HG03354 (cell line): Measurements from ENCODE around the gene PATZ1.
"Not testable (repeated sequence)": the region's sequence is repeated elsewhere in the genome, so short reads cannot be mapped to it uniquely, and the experiment has no call there.

ENCODE experiments used
- ATAC-seq: cut with Tn5 transposase; IDR thresholded peaks from one replicate; pipeline ENCODE4 v1.9.1; 2021; ENCODE audit warnings: mild to moderate bottlenecking; ENCODE audit not compliant: unreplicated experiment, poor library complexity, severe bottlenecking

PATZ1 gene

DNA sequence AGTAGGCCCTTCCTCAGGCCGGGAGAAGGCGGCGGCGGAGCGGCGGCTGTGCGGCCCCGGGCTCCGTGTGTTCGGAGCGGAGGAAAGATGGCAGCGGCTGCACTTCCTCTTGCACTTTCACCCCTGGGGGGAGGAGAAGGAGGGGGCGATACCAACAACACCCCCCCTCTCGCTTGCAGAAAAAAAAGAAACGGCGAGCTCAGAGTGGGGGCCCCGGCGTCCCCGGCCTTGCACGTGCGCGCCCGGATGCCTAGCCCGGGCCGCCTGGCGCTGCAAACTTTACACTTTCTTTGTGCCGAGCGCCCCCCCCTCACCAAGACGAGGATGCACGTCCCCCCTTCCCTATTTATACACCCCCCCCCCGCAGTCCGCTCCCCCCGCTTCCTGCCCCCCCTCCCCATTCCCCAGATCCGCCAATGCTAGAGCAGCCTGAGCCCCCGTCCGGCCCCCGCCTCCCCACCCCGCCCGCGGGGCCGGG, at the start of gene PATZ1:
Gene PATZ1, minus strand, starts transcription at position 92 of the 478 bp plus-strand sequence. CDS start 744 bp downstream, outside the sequence.
- ATAC-seq: peak; percentile 36

DNA sequence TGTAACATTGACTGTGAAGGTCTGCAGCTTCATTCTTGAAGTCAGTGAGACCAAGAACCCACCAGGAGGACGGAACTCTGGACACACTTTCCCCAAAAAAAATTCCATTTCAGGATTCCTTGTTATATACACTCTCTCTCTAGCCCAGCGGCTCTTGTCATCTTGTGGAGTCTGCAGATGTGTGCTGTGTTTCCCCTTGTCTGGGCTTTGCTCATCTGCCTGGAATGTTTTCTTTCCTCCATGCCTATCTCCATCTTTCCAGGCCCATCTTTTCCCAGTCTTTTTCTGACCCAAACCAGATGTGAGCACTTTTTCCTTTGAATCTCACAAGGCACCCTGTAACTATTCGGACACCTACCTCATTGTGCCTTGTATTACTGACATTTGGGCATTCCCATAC, 48.2 kb upstream of the PATZ1 start:
- ATAC-seq: no peak

- no peak for ATAC-seq
These were observed 47.7 kb upstream of the PATZ1 start for GRCh38 chr22:31393893-31394292.

- not testable (repeated sequence) for ATAC-seq
These were observed 32.5 kb upstream of the PATZ1 start for GRCh38 chr22:31378651-31379050.

- ATAC-seq: no peak
These were observed 32.0 kb upstream of the PATZ1 start for GRCh38 chr22:31378123-31378522.

GRCh38 chr22:31377612-31378011, 31.5 kb upstream of the PATZ1 start:
- no peak for ATAC-seq

GRCh38 chr22:31367426-31367825, 21.3 kb upstream of the PATZ1 start:
- ATAC-seq: no peak

GRCh38 chr22:31363885-31364465, 17.8 kb upstream of the PATZ1 start:
- ATAC-seq: no peak

DNA sequence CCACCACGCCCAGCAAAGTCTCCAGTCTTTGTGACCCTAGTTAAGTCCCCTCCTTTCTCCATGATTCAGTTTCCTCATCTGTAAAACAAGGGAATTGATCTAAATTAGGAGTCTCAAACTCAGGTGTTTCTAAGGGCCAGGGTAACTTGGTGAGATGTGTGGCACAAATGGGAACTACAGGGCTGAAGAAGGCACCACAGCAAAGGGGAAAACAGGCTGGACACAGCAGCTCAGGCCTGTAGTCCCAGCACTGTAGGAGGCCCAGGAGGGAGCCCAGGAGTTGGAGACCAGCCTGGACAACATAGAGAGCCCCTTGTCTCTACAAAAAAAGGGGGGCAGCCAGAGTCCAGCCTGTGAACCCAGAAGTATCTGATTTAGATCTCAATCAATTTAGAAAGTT, 15.6 kb upstream of the PATZ1 start:
- ATAC-seq: no peak

- no peak for ATAC-seq
These were observed 13.9 kb upstream of the PATZ1 start for GRCh38 chr22:31360029-31360428.

DNA sequence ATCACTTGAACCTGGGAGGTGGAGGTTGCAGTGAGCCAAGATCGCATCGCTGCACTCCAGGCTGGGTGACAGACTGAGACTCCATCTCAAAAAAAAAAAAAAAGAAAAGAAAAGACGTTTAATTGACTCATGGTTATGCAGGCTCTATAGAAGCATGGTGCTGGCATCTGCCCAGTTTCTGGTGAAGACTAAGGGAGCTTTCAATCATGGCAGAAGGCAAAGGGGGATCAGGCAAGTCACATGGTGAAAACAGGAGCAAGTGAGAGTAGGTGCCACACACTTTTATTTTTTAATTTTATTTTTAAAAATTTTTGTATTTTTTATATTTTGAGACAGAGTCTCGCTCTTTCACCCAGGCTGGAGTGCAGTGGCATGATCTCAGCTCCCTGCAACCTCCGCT, 8.4 kb upstream of the PATZ1 start:
- no peak for ATAC-seq

GRCh38 chr22:31350410-31350863, 4.3 kb upstream of the PATZ1 start:
- ATAC-seq: no peak

DNA sequence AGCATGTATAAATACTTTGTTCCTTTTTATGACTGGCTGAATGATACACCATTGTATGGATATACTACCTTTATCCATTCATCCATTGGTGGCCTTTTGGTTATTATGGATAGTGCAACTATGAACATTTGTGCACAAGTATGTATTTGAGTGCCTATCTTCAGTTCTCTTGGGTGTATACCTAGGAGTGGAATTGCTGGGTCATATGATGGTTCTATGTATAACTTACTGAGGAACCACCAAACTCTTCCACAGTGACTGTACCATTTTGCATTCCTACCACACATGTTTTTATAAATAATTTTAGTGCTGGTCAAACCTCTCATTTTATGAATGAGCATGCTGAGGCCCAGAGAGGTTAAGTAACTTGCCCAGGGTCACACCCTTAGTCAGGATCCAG, 3.8 kb upstream of the PATZ1 start:
- no peak for ATAC-seq

GRCh38 chr22:31348766-31349165, 2.6 kb upstream of the PATZ1 start:
- no peak for ATAC-seq

DNA sequence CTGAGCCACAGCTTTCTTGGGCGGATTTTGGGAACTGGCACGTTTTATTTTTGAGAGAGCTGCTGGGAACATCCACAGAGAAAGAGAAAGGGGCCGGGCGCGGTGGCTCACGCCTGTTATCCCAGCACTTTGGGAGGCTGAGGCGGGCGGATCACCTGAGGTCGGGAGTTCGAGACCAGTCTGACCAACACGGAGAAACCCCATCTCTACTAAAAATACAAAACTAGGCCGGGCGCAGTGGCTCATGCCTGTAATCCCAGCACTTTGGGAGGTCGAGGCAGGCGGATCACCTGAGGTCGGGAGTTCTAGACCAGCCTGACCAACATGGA, 1.8 kb upstream of the PATZ1 start:
- not testable (repeated sequence) for ATAC-seq

GRCh38 chr22:31347251-31348008, 1.3 kb upstream of the PATZ1 start:
- ATAC-seq: no peak

DNA sequence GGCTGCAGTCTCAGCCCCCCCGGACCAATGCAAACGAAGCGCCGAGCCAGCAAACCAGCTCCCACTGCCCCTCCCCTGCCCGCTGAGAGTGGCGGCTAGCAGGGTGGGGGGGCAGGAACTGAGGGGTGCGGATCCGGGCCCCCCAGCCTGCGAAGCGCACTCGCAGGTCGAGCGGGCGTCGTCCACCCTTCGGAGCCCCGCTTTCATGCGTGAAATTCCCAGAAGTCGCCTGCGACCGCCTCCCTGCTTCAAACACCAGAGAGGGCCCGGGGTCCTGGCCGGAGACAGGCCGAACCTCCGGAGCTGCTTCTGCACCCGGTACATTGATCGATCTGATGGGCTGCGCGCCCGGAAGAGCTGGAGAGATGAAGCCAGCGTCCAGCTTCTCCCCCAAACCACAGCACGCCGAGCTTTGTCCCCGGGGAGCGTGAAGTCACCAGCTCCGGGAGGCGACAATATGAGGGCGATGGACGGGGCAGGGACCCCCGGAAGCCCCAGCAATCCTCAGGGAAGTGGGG, 646 bp upstream of the PATZ1 start:
- no peak for ATAC-seq

DNA sequence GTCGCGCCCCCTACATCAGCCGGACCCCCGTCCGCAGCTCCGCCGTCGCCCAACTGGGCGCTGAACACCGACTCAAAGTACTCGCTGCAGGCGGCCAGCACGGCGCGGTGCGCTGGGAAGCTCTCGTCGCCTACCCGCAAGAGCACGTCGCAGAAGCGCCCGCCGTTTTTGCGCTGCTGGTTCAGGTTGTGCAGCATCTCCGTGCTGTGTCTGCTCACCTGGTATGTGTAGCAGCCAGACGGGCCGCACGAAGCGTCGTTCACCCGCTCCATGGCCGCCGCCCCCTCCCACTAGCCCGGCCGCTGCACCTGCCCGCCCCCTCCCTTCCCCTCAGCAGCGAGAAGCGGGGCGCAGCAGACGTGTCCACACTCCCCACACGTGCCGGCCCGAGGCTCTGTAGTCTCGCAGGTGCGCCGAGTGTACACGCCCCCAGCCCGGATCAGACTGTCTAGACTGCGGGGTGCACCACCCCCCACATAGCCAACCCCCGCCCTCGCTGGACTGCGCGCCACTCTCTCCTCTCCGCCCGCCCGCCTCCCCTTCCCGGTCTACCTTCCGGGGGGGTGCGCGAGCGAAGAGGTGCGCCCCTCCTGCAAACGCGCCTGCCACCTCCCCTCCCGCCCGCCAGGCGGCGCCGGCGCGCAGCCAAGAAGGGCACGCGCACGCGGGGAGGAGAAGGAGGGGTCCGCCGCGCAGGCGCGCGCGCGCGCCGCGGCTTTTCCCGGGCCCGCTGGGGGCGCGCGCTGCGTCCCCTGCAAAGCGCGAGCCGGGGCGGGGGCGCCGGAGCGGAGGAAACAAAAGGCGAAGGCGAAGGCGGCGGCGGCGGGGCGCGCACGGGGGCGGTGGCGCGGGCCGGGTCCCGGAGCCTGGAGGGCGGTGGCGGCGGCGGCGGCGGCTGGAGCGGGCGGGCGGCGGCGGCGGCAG, 553 bp downstream of the PATZ1 start:
- peak; percentile 56 for ATAC-seq

DNA sequence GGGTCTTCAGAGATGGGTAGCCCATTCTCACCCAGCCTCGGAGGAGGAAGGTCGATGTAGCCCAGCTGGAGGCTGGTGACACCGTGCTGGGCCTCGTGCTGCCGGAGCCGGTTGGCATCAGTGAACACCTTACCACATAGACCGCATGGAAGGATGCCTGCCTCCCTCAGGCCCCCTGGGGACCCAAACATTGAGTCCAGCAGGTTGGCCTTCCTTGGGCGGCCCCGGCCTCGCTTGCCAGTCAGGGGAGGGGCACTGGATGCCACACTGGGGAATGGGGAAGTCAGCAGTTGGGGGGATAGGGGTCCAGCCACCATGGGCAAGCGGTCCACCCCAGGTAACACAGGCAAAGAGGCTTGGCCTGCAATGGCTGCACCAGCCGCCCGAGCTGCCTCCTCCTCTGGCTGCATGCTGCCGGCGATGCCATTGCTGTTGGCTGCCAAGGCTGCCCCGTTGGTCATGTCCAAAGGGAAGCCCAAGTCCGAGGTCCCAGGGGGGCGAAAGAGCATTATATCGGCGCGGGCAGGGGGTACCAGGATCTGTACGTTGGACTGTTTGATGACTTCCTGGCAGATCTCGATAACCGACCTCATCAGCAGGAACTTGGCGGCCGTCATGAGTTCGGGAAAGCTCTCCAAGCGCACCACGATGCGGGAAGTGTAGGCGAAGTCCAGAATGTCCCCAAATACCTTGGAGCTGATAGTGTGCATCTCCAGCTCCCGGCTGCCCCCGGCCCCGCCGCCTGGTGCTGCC, 1.4 kb downstream of the PATZ1 start:
- no peak for ATAC-seq

GRCh38 chr22:31344256-31344577, 1.9 kb downstream of the PATZ1 start:
- no peak for ATAC-seq
